ENCODE data around the gene MLF1. TPM values are rescaled to one million over a fixed set of nuclear protein-coding genes. Genes with fewer than 3 reads are reported as not detected.
"Not testable (repeated sequence)": the region's sequence is repeated elsewhere in the genome, so short reads cannot be mapped to it uniquely, and the experiment has no call there.

Gene MLF1
- under 1 TPM; 0.67 to 0.86 TPM for total RNA-seq

- peak; percentile 99 for ATAC-seq
- Mint-ChIP-seq H3K4me1 (ENCODE audit: low read depth in 2 of 2) (peaks cover 7 to 12% of the 10 kb centered on the region in 2 donors), H3K27me3 (peaks cover 20 to 25% of the 10 kb centered on the region in 2 donors), H3K27ac (peak within 1 kb of the TSS; percentile 44 to 91), H3K9me3 (peaks cover 3% of the 10 kb centered on the region), H3K4me3 (peak within 1 kb of the TSS; percentile 91), H3K36me3 (peaks cover 5% of the 10 kb centered on the region)
- peak; percentile 87 for DNase-seq (ENCODE audit: low spot score)
These were observed at the start of gene MLF1 for GRCh38 chr3:158570999-158571702. Gene MLF1 (plus strand): TSS chr3:158571194. CDS start chr3:158571301, 107 bp downstream.

GRCh38 chr3:158522221-158523136, 48.5 kb upstream of the MLF1 start:
- ATAC-seq, result no peak
- peaks cover 3% of the 10 kb centered on the region for H3K9me3 Mint-ChIP-seq
- no peaks in the 10 kb centered on the region for H3K4me1 Mint-ChIP-seq (ENCODE audit: low read depth in 2 of 2)
- no peak overlapping the region for H3K4me3 Mint-ChIP-seq
- H3K27me3 Mint-ChIP-seq, result no peaks in the 10 kb centered on the region
- no peak for DNase-seq (ENCODE audit: low spot score)
- no peaks in the 10 kb centered on the region for H3K36me3 Mint-ChIP-seq
- H3K27ac Mint-ChIP-seq, result no peak overlapping the region

- Mint-ChIP-seq H3K4me3 (no peak overlapping the region), H3K27ac (no peak overlapping the region), H3K9me3 (no peaks in the 10 kb centered on the region), H3K27me3 (no peaks in the 10 kb centered on the region), H3K36me3 (no peaks in the 10 kb centered on the region), H3K4me1 (ENCODE audit: low read depth in 2 of 2) (no peaks in the 10 kb centered on the region)
- no peak for ATAC-seq
- no peak for DNase-seq (ENCODE audit: low spot score)
These were observed 42.8 kb upstream of the MLF1 start for GRCh38 chr3:158528076-158528674.

- no peak overlapping the region for H3K4me3 Mint-ChIP-seq
These were observed 39.7 kb upstream of the MLF1 start for GRCh38 chr3:158531334-158531733.

GRCh38 chr3:158532099-158532734, 38.8 kb upstream of the MLF1 start:
- Mint-ChIP-seq H3K27me3 (no peaks in the 10 kb centered on the region), H3K4me3 (no peak overlapping the region), H3K4me1 (ENCODE audit: low read depth in 2 of 2) (no peaks in the 10 kb centered on the region), H3K9me3 (no peaks in the 10 kb centered on the region), H3K27ac (no peak overlapping the region), H3K36me3 (no peaks in the 10 kb centered on the region)
- no peak for DNase-seq (ENCODE audit: low spot score)
- no peak for ATAC-seq

More at GRCh38 chr3:158531334-158531733, 39.7 kb upstream of the MLF1 start:
- DNase-seq (ENCODE audit: low spot score) (no peak), ATAC-seq (no peak)
- H3K27ac Mint-ChIP-seq, result no peak overlapping the region
- no peaks in the 10 kb centered on the region for H3K36me3 Mint-ChIP-seq
- H3K4me1 Mint-ChIP-seq (ENCODE audit: low read depth in 2 of 2), result no peaks in the 10 kb centered on the region
- H3K9me3 Mint-ChIP-seq, result no peaks in the 10 kb centered on the region
- H3K27me3 Mint-ChIP-seq, result no peaks in the 10 kb centered on the region

GRCh38 chr3:158535918-158536317, 35.1 kb upstream of the MLF1 start:
- Mint-ChIP-seq H3K27ac (no peak overlapping the region), H3K9me3 (no peaks in the 10 kb centered on the region), H3K36me3 (no peaks in the 10 kb centered on the region), H3K4me3 (no peak overlapping the region), H3K27me3 (no peaks in the 10 kb centered on the region), H3K4me1 (ENCODE audit: low read depth in 2 of 2) (no peaks in the 10 kb centered on the region)
- no peak for ATAC-seq
- no peak for DNase-seq (ENCODE audit: low spot score)

GRCh38 chr3:158539414-158540014, 31.5 kb upstream of the MLF1 start:
- H3K9me3 Mint-ChIP-seq, result no peaks in the 10 kb centered on the region
- H3K36me3 Mint-ChIP-seq, result no peaks in the 10 kb centered on the region
- H3K4me1 Mint-ChIP-seq (ENCODE audit: low read depth in 2 of 2), result no peaks in the 10 kb centered on the region
- no peak overlapping the region for H3K4me3 Mint-ChIP-seq
- no peak overlapping the region for H3K27ac Mint-ChIP-seq
- no peak for DNase-seq (ENCODE audit: low spot score)
- no peak for ATAC-seq
- no peaks in the 10 kb centered on the region for H3K27me3 Mint-ChIP-seq

- Mint-ChIP-seq H3K36me3 (no peaks in the 10 kb centered on the region), H3K27me3 (no peaks in the 10 kb centered on the region), H3K4me1 (ENCODE audit: low read depth in 2 of 2) (no peaks in the 10 kb centered on the region), H3K4me3 (no peak overlapping the region), H3K9me3 (no peaks in the 10 kb centered on the region), H3K27ac (no peak overlapping the region)
- no peak for DNase-seq (ENCODE audit: low spot score)
- no peak for ATAC-seq
These were observed 30.9 kb upstream of the MLF1 start for GRCh38 chr3:158540066-158540465.

- H3K4me1 Mint-ChIP-seq (ENCODE audit: low read depth in 2 of 2), result no peaks in the 10 kb centered on the region
- no peak overlapping the region for H3K27ac Mint-ChIP-seq
- no peaks in the 10 kb centered on the region for H3K36me3 Mint-ChIP-seq
- H3K27me3 Mint-ChIP-seq, result no peaks in the 10 kb centered on the region
- DNase-seq (ENCODE audit: low spot score) (no peak), ATAC-seq (no peak)
- no peak overlapping the region for H3K4me3 Mint-ChIP-seq
- H3K9me3 Mint-ChIP-seq, result no peaks in the 10 kb centered on the region
These were observed 22.3 kb upstream of the MLF1 start for GRCh38 chr3:158548691-158549090.

GRCh38 chr3:158549938-158550337, 21.1 kb upstream of the MLF1 start:
- not testable (repeated sequence) for H3K9me3 Mint-ChIP-seq; DNase-seq (ENCODE audit: low spot score); ATAC-seq; H3K4me3 Mint-ChIP-seq; H3K27me3 Mint-ChIP-seq; H3K36me3 Mint-ChIP-seq; H3K4me1 Mint-ChIP-seq (ENCODE audit: low read depth in 2 of 2); H3K27ac Mint-ChIP-seq

- no peak for ATAC-seq
These were observed 18.9 kb upstream of the MLF1 start for GRCh38 chr3:158552124-158552523.

GRCh38 chr3:158559504-158559903, 11.5 kb upstream of the MLF1 start:
- no peak for ATAC-seq
- H3K27me3 Mint-ChIP-seq, result peaks cover 7 to 16% of the 10 kb centered on the region in 2 donors
- no peak for DNase-seq (ENCODE audit: low spot score)
- no peaks in the 10 kb centered on the region for H3K9me3 Mint-ChIP-seq
- H3K4me1 Mint-ChIP-seq (ENCODE audit: low read depth in 2 of 2), result no peaks in the 10 kb centered on the region
- no peak overlapping the region for H3K27ac Mint-ChIP-seq
- no peak overlapping the region for H3K4me3 Mint-ChIP-seq
- no peaks in the 10 kb centered on the region for H3K36me3 Mint-ChIP-seq

More at GRCh38 chr3:158552124-158552523, 18.9 kb upstream of the MLF1 start:
- no peaks in the 10 kb centered on the region for H3K9me3 Mint-ChIP-seq
- H3K27ac Mint-ChIP-seq, result no peak overlapping the region
- no peaks in the 10 kb centered on the region for H3K36me3 Mint-ChIP-seq
- no peak for DNase-seq (ENCODE audit: low spot score)
- H3K4me1 Mint-ChIP-seq (ENCODE audit: low read depth in 2 of 2), result no peaks in the 10 kb centered on the region
- H3K4me3 Mint-ChIP-seq, result no peak overlapping the region
- H3K27me3 Mint-ChIP-seq, result peaks cover 5 to 7% of the 10 kb centered on the region in 2 donors

GRCh38 chr3:158560979-158561378, 10.0 kb upstream of the MLF1 start:
- DNase-seq (ENCODE audit: low spot score) (no peak), ATAC-seq (no peak)
- Mint-ChIP-seq H3K27ac (no peak overlapping the region), H3K36me3 (no peaks in the 10 kb centered on the region), H3K9me3 (no peaks in the 10 kb centered on the region), H3K4me1 (ENCODE audit: low read depth in 2 of 2) (no peaks in the 10 kb centered on the region), H3K4me3 (no peak overlapping the region), H3K27me3 (peaks cover 4 to 14% of the 10 kb centered on the region in 2 donors)

Data from natural killer cell treated with Interleukin-12 subunit alpha and Interleukin-12 subunit beta and Interleukin-15 and Interleukin-18, amount 100 ng/mL, for 72 hours (primary cell).